A549 treated with CpdA at 1 μM for 4 hours (cell line): ENCODE data around the gene BLACAT1. TPM values are rescaled to one million over a fixed set of nuclear protein-coding genes. Genes with fewer than 3 reads are reported as not detected.

Source experiments
- total RNA-seq: library from RNA; stranded (reverse); fragments of 200-300 nt; extraction: Qiagen RNA extraction; gene quantifications from 5 replicates; pipeline ENCODE4 v1.2.3, GENCODE V29; 2022; ENCODE audit warnings: low read depth

Gene BLACAT1
- total RNA-seq, result not detected in 5 replicates

GRCh38 chr1:205455581-205456382, at the start of gene BLACAT1:
Gene BLACAT1, minus strand, starts transcription at chr1:205456045.

GRCh38 chr1:205504311-205505075, 48.6 kb upstream of the BLACAT1 start, which contains the start of gene CDK18:
Gene CDK18, plus strand, starts transcription at chr1:205504669. Its CDS starts 18,499 bp downstream, at chr1:205523168.

GRCh38 chr1:205421798-205422197, 34.0 kb downstream of the BLACAT1 start, which contains the start of gene LEMD1:
Gene LEMD1, minus strand, starts transcription at chr1:205422056. Its CDS starts 1,520 bp downstream, at chr1:205420536.

Other genes with a start within 250 kb of the BLACAT1 start
- 7.6 to 11.1 TPM (median 9.3 TPM) in 5 replicates for gene DSTYK, start 244.3 kb downstream of the BLACAT1 start, total RNA-seq
- 2.8 to 3.2 TPM (median 3.1 TPM) in 5 replicates for gene TMCC2, start 228.1 kb downstream of the BLACAT1 start, total RNA-seq
- 30.1 to 35.0 TPM (median 32.1 TPM) in 5 replicates for gene NUAK2, start 134.3 kb downstream of the BLACAT1 start, total RNA-seq
- gene KLHDC8A, start 99.1 kb downstream of the BLACAT1 start, total RNA-seq, result 0.22 to 0.79 TPM (median 0.59 TPM) in 5 replicates
- not detected in 5 replicates for gene LEMD1, start 34.0 kb downstream of the BLACAT1 start, total RNA-seq
- 0.54 to 1.4 TPM (median 1.0 TPM) in 5 replicates for gene CDK18, start 48.6 kb upstream of the BLACAT1 start, total RNA-seq
- 6.7 to 8.0 TPM (median 7.7 TPM) in 5 replicates for gene ELK4, start 176.0 kb upstream of the BLACAT1 start, total RNA-seq
- gene SLC45A3, start 224.5 kb upstream of the BLACAT1 start, total RNA-seq, result 4.9 to 7.3 TPM (median 6.8 TPM) in 5 replicates